HG03571 (cell line): ENCODE measurements around the gene LRPAP1.
A peak's percentile ranks its signal among the peaks of the same experiment; 100 is the strongest.

ENCODE experiments used
- ATAC-seq: cut with Tn5 transposase; IDR thresholded peaks from one replicate; pipeline ENCODE4 v1.9.1; 2021; ENCODE audit not compliant: unreplicated experiment

The LRPAP1 gene

GRCh38 chr4:3488820-3489219, 43.4 kb downstream of the LRPAP1 start:
- no peak for ATAC-seq

GRCh38 chr4:3487861-3488260, 44.4 kb downstream of the LRPAP1 start:
- ATAC-seq, result no peak

GRCh38 chr4:3486541-3487540, 45.4 kb downstream of the LRPAP1 start:
- ATAC-seq, result no peak

- no peak for ATAC-seq
Measured at GRCh38 chr4:3485886-3486540, 46.2 kb downstream of the LRPAP1 start.

- no peak for ATAC-seq
Measured at GRCh38 chr4:3485011-3485791, 47.0 kb downstream of the LRPAP1 start.

- ATAC-seq, result no peak
Measured at GRCh38 chr4:3484057-3484973, 47.9 kb downstream of the LRPAP1 start.

GRCh38 chr4:3483471-3483921, 48.7 kb downstream of the LRPAP1 start:
- no peak for ATAC-seq

GRCh38 chr4:3482707-3483106, 49.5 kb downstream of the LRPAP1 start:
- ATAC-seq, result no peak

GRCh38 chr4:3481783-3482393, 50.3 kb downstream of the LRPAP1 start:
- ATAC-seq, result no peak

- ATAC-seq, result no peak
Measured at GRCh38 chr4:3481113-3481531, 51.1 kb downstream of the LRPAP1 start.

GRCh38 chr4:3480528-3481112, 51.6 kb downstream of the LRPAP1 start:
- peak; percentile 37 for ATAC-seq

- ATAC-seq, result no peak
Measured at GRCh38 chr4:3479358-3480101, 52.7 kb downstream of the LRPAP1 start.

- ATAC-seq, result no peak
Measured at GRCh38 chr4:3478446-3479357, 53.5 kb downstream of the LRPAP1 start.

- ATAC-seq, result no peak
Measured at GRCh38 chr4:3477750-3478430, 54.3 kb downstream of the LRPAP1 start.

- no peak for ATAC-seq
Measured at GRCh38 chr4:3476936-3477749, 55.1 kb downstream of the LRPAP1 start.

GRCh38 chr4:3476341-3476747, 55.9 kb downstream of the LRPAP1 start:
- ATAC-seq, result no peak
